H1 (cell line): ENCODE data around the gene RXRA. TPM values are rescaled to one million over a fixed set of nuclear protein-coding genes. Genes with fewer than 3 reads are reported as not detected.

Experiments used
- CTCF ChIA-PET: fragments of 300-600 bp; sonication (Branson Sonifier 250); formaldehyde crosslinking; loops from one replicate; lab custom pipeline; 2021; ENCODE audit not compliant: partially characterized antibody; lab: Charles Lee
- POLR2A ChIA-PET: fragments of 300-600 bp; sonication (Branson Sonifier 250); formaldehyde crosslinking; loops from one replicate; lab custom pipeline; 2021; ENCODE audit warnings: inconsistent platforms; ENCODE audit not compliant: partially characterized antibody; lab: Charles Lee
- DNase-seq, 2 experiments: peaks; one replicate each; pipeline versions ENCODE4 v3.0.0 to v3.0.0-alpha.2; 2010 to 2022; ENCODE audit warnings: low spot score in 2 of 2, low read depth in 1 of 2, mixed read lengths in 1 of 2
- FAIRE-seq: peaks from 2 replicates; lab custom pipeline; 2011; peaks lifted over from hg19 to GRCh38; lab: Jason Lieb, UNC
- H2AFZ ChIP-seq: 2 replicates; pipeline ENCODE4 v1.8.1; 2012; ENCODE audit warnings: low read length, inconsistent platforms
- H2AK5ac ChIP-seq: 2 replicates; pipeline ENCODE4 v1.6.1; 2013; ENCODE audit warnings: low read depth, low read length
- H2BK120ac ChIP-seq: replicated peaks from 2 replicates; pipeline ENCODE3; 2013; ENCODE audit warnings: low read depth, low read length, inconsistent platforms
- H2BK12ac ChIP-seq: 2 replicates; pipeline ENCODE4 v1.6.1; 2013; ENCODE audit warnings: low read depth, low read length
- H2BK15ac ChIP-seq: 2 replicates; pipeline ENCODE4 v1.6.1; 2013; ENCODE audit warnings: low read length
- H2BK20ac ChIP-seq: 2 replicates; pipeline ENCODE4 v1.6.1; 2013; ENCODE audit warnings: low read length
- H2BK5ac ChIP-seq: 2 replicates; pipeline ENCODE4 v1.6.1; 2013; ENCODE audit warnings: low read depth, low read length
- H3K14ac ChIP-seq: 2 replicates; pipeline ENCODE4 v1.6.1; 2013; ENCODE audit warnings: inconsistent platforms; ENCODE audit not compliant: insufficient read length
- H3K18ac ChIP-seq: 2 replicates; pipeline ENCODE4 v1.6.1; 2013; ENCODE audit warnings: low read length; ENCODE audit errors: extremely low read depth
- H3K23ac ChIP-seq: 2 replicates; pipeline ENCODE4 v1.6.1; 2013; ENCODE audit warnings: inconsistent platforms; ENCODE audit not compliant: insufficient read length
- H3K23me2 ChIP-seq: 2 replicates; pipeline ENCODE4 v1.6.1; 2013; ENCODE audit warnings: low read depth, low read length
- H3K27ac ChIP-seq: 2 replicates; pipeline ENCODE4 v1.6.1; 2011; ENCODE audit warnings: low read depth, low read length, inconsistent platforms
- H3K27me3 ChIP-seq, 4 experiments: replicated peaks in 1 of 4; 1 replicate in 1 of 4; 2 replicates in 3 of 4; pipeline versions ENCODE4 v1.6.1 to v1.8.1; 2011 to 2013; ENCODE audit warnings: low read length in 3 of 4, mild to moderate bottlenecking in 3 of 4, inconsistent platforms in 2 of 4, mixed read lengths in 2 of 4, moderate library complexity in 1 of 4; ENCODE audit not compliant: control insufficient read depth in 3 of 4, insufficient read depth in 3 of 4; ENCODE audit errors: extremely low read depth in 1 of 4
- H3K36me3 ChIP-seq, 4 experiments: 2 replicates each; pipeline versions ENCODE4 v1.6.1 to v1.8.1; 2011 to 2013; ENCODE audit warnings: mild to moderate bottlenecking in 4 of 4, low read length in 3 of 4, moderate library complexity in 2 of 4, control low read depth in 1 of 4, inconsistent platforms in 1 of 4; ENCODE audit not compliant: insufficient read depth in 4 of 4, control insufficient read depth in 2 of 4
- H3K4ac ChIP-seq: replicated peaks from 2 replicates; pipeline ENCODE3; 2013; ENCODE audit warnings: low read length, low read depth, mixed read lengths, inconsistent platforms; ENCODE audit not compliant: insufficient read length
- H3K4me1 ChIP-seq, 4 experiments: replicated peaks in 1 of 4; 1 replicate in 1 of 4; 2 replicates in 3 of 4; pipeline versions ENCODE4 v1.6.1 to v1.8.1; 2011 to 2013; ENCODE audit warnings: low read length in 3 of 4, inconsistent platforms in 2 of 4, mixed read lengths in 1 of 4; ENCODE audit not compliant: insufficient read depth in 4 of 4, control insufficient read depth in 3 of 4
- H3K4me2 ChIP-seq, 2 experiments: 2 replicates each; pipeline versions ENCODE4 v1.6.1 to v1.8.1; 2011 to 2013; ENCODE audit warnings: low read depth in 2 of 2, low read length in 2 of 2, control low read depth in 1 of 2, inconsistent platforms in 1 of 2, mild to moderate bottlenecking in 1 of 2; ENCODE audit not compliant: insufficient read depth in 1 of 2
- H3K4me3 ChIP-seq, 4 experiments: fragments of 200-600, 300-600 bp in 1 of 4; sonication (generic), shearing (Covaris generic), sonication (Bioruptor Twin) in 1 of 4; 2 replicates each; pipeline versions ENCODE4 v1.5.1 to v1.8.1; 2011 to 2016; ENCODE audit warnings: low read length in 4 of 4, low read depth in 3 of 4, control low read depth in 2 of 4, inconsistent platforms in 2 of 4, mild to moderate bottlenecking in 2 of 4, mixed read lengths in 1 of 4, moderate library complexity in 1 of 4; ENCODE audit not compliant: insufficient read depth in 2 of 4; ENCODE audit errors: extremely low read depth in 1 of 4
- H3K56ac ChIP-seq: replicated peaks from 2 replicates; pipeline ENCODE3; 2013; ENCODE audit warnings: low read depth, mild to moderate bottlenecking, mixed read lengths, low read length, inconsistent platforms; ENCODE audit not compliant: insufficient read length
- H3K79me1 ChIP-seq: 2 replicates; pipeline ENCODE4 v1.6.1; 2013; ENCODE audit warnings: low read depth, low read length, control low read depth
- H3K79me2 ChIP-seq, 2 experiments: 2 replicates each; pipeline versions ENCODE4 v1.6.1 to v1.8.1; 2012 to 2013; ENCODE audit warnings: low read length in 2 of 2, mild to moderate bottlenecking in 2 of 2, inconsistent platforms in 1 of 2; ENCODE audit not compliant: insufficient read depth in 2 of 2, control insufficient read depth in 1 of 2
- H3K9ac ChIP-seq, 4 experiments: replicated peaks in 1 of 4; 1 replicate in 1 of 4; 2 replicates in 3 of 4; pipeline versions ENCODE4 v1.6.1 to v1.8.1; 2011 to 2013; ENCODE audit warnings: low read depth in 3 of 4, low read length in 3 of 4, control low read depth in 2 of 4, mild to moderate bottlenecking in 2 of 4, moderate library complexity in 2 of 4, inconsistent platforms in 1 of 4; ENCODE audit errors: extremely low read depth in 1 of 4
- H3K9me3 ChIP-seq, 2 experiments: 2 replicates each; pipeline versions ENCODE4 v1.6.1 to v1.8.1; 2012 to 2013; ENCODE audit warnings: mild to moderate bottlenecking in 2 of 2, moderate library complexity in 2 of 2, control low read depth in 1 of 2, inconsistent platforms in 1 of 2, low read depth in 1 of 2, low read length in 1 of 2, mixed read lengths in 1 of 2; ENCODE audit not compliant: insufficient read depth in 2 of 2
- H4K20me1 ChIP-seq, 2 experiments: replicated peaks in 1 of 2; 2 replicates each; pipeline versions ENCODE3 to v1.8.1; 2011 to 2013; ENCODE audit warnings: inconsistent platforms in 2 of 2, low read length in 2 of 2, mild to moderate bottlenecking in 1 of 2; ENCODE audit not compliant: insufficient read depth in 2 of 2, control insufficient read depth in 1 of 2
- H4K5ac ChIP-seq: 2 replicates; pipeline ENCODE4 v1.6.1; 2013; ENCODE audit warnings: low read length, low read depth, mixed read lengths, inconsistent platforms; ENCODE audit not compliant: insufficient read length
- H4K8ac ChIP-seq: 2 replicates; pipeline ENCODE4 v1.8.0; 2013; ENCODE audit warnings: mild to moderate bottlenecking, moderate library complexity, low read length, inconsistent platforms; ENCODE audit not compliant: insufficient read depth; ENCODE audit errors: extremely low read depth
- H4K91ac ChIP-seq: replicated peaks from 2 replicates; pipeline ENCODE3; 2013; ENCODE audit warnings: low read length, mixed read lengths, inconsistent platforms; ENCODE audit not compliant: insufficient read length
- BACH1 ChIP-seq: IDR thresholded peaks from 2 replicates; pipeline ENCODE4 v1.6.1; 2012; ENCODE audit warnings: low read length, improper control_type of control experiment
- CEBPB ChIP-seq: IDR thresholded peaks from 2 replicates; pipeline ENCODE4 v1.6.1; 2012; ENCODE audit warnings: low read depth, low read length
- CTBP2 ChIP-seq: IDR thresholded peaks from 2 replicates; pipeline ENCODE4 v1.7.0; 2011; ENCODE audit warnings: borderline replicate concordance, mild to moderate bottlenecking, moderate library complexity, mixed read lengths, low read length; ENCODE audit not compliant: insufficient read depth, insufficient read length
- E2F6 ChIP-seq: IDR thresholded peaks from 2 replicates; pipeline ENCODE4 v1.6.1; 2012; ENCODE audit warnings: inconsistent platforms
- GABPA ChIP-seq: IDR thresholded peaks from 2 replicates; pipeline ENCODE4 v1.6.1; 2011; ENCODE audit warnings: mild to moderate bottlenecking, low read length, moderate library complexity, borderline replicate concordance; ENCODE audit not compliant: insufficient read depth
- JUN ChIP-seq: IDR thresholded peaks from 2 replicates; pipeline ENCODE4 v1.6.1; 2011; ENCODE audit warnings: low read depth, mild to moderate bottlenecking, improper control_type of control experiment, low read length
- MAFK ChIP-seq: IDR thresholded peaks from 2 replicates; pipeline ENCODE4 v1.6.1; 2012; ENCODE audit warnings: low read depth, mild to moderate bottlenecking, improper control_type of control experiment, low read length
- NRF1 ChIP-seq: IDR thresholded peaks from 2 replicates; pipeline ENCODE4 v1.6.1; 2011; ENCODE audit warnings: mild to moderate bottlenecking, low read depth, low read length, improper control_type of control experiment
- POLR2A ChIP-seq, 2 experiments: IDR thresholded peaks; 1 replicate in 1 of 2; 2 replicates in 1 of 2; pipeline ENCODE4 v1.6.1; 2011; ENCODE audit warnings: low read depth in 2 of 2, low read length in 2 of 2, mild to moderate bottlenecking in 2 of 2; ENCODE audit errors: control extremely low read depth in 1 of 2
- POU5F1 ChIP-seq: IDR thresholded peaks from 2 replicates; pipeline ENCODE4 v1.6.1; 2011; ENCODE audit warnings: low read depth, mild to moderate bottlenecking, low read length, moderate library complexity
- RFX5 ChIP-seq: IDR thresholded peaks from 2 replicates; pipeline ENCODE4 v1.6.1; 2011; ENCODE audit warnings: low read depth, low read length, improper control_type of control experiment, borderline replicate concordance
- SAP30 ChIP-seq: fragments of 300-600 bp; sonication (generic); IDR thresholded peaks from 2 replicates; pipeline ENCODE4 v1.7.1; 2012; ENCODE audit warnings: low read length, moderate library complexity, mild to moderate bottlenecking, inconsistent platforms; ENCODE audit not compliant: insufficient read depth, insufficient replicate concordance
- SIRT6 ChIP-seq: IDR thresholded peaks from one replicate; pipeline ENCODE4 v1.7.1; 2012; ENCODE audit warnings: low read length, inconsistent platforms
- SRF ChIP-seq: IDR thresholded peaks from 2 replicates; pipeline ENCODE4 v1.6.1; 2011; ENCODE audit warnings: mild to moderate bottlenecking, low read depth, low read length, moderate library complexity
- TAF1 ChIP-seq: IDR thresholded peaks from 2 replicates; pipeline ENCODE4 v1.6.1; 2011; ENCODE audit warnings: mild to moderate bottlenecking, low read depth, low read length
- WGBS, 2 experiments: shearing (Covaris generic) in 1 of 2; methylation state at CpG; one replicate each; pipeline versions ENCODE4 v1.1.6 to v1.1.7; 2013 to 2015; ENCODE audit warnings: low lambda C conversion rate in 2 of 2, mixed read lengths in 2 of 2, inconsistent platforms in 1 of 2, low coverage in 1 of 2, missing lambda C conversion rate in 1 of 2; ENCODE audit not compliant: insufficient replicate concordance in 2 of 2, insufficient coverage in 1 of 2, insufficient read length in 1 of 2; ENCODE audit errors: extremely low coverage in 1 of 2, missing lambda C conversion rate in 1 of 2; 5-methylcytosine and 5-hydroxymethylcytosine counted together
- polyA plus RNA-seq, 7 experiments: library from polyadenylated mRNA; depleted of rRNA in 3 of 7; stranded (reverse) in 5 of 7; unstranded in 2 of 7; fragments of >200 nt in 5 of 7; fragments of 200-250 nt in 2 of 7; gene quantifications; 1 replicate in 5 of 7; 2 replicates in 1 of 7; 4 replicates in 1 of 7; pipeline versions ENCODE4 v1.2.1 to v1.2.3, GENCODE V29; 2011 to 2013; ENCODE audit warnings: missing spikeins in 2 of 7, mixed read lengths in 2 of 7
- total RNA-seq: library from RNA; stranded (reverse); fragmentation: NEBNext Ultra II Directional; extraction: Animal tissue kit (Norgen Biotek cat#: 25700); gene quantifications from 2 replicates; pipeline ENCODE4 v1.2.1, GENCODE V29; 2021

Gene RXRA
- total and polyA plus RNA-seq, 2 of the 8 experiments (the other 6 are each of a cell fraction or from before 2014, with no cell fraction given), result 9.8 to 29.4 TPM

- CTCF ChIA-PET, result interaction anchor here (0.6 to 1.7 kb wide), 5 partner anchors 164 to 1178 kb away, joined by 3 to 8 read pairs (median 3); no protein-coding TSS in a partner anchor
- TF ChIP-seq E2F6, result no peak
- no peak for TF ChIP-seq CEBPB
- TF ChIP-seq NRF1, result no peak
- TF ChIP-seq MAFK, result no peak
- no peak for TF ChIP-seq SIRT6
- TF ChIP-seq SRF, result no peak
- TF ChIP-seq SAP30, result no peak
- no peak for TF ChIP-seq JUN
- TF ChIP-seq TAF1, result no peak
- no peak for TF ChIP-seq GABPA
- TF ChIP-seq RFX5, result no peak
- TF ChIP-seq POLR2A (IDR thresholded peaks at IDR 0.05; ENCODE audit: control extremely low read depth in 1 of 2, low read depth in 2 of 2, low read length in 2 of 2), result no peak
- no peak for TF ChIP-seq BACH1
- TF ChIP-seq POU5F1, result no peak
- TF ChIP-seq CTBP2, result no peak
These were observed 118.7 kb downstream of the RXRA start for GRCh38 chr9:134445000-134445399.

More at GRCh38 chr9:134445000-134445399, 118.7 kb downstream of the RXRA start:
- Histone ChIP-seq H3K27ac (no peak overlapping the region), H3K4me3 (no peak overlapping the region), H4K8ac (no peak overlapping the region), H3K9me3 (peaks cover 20 to 27% of the 10 kb centered on the region in 2 experiments), H2BK120ac (no peak overlapping the region), H3K56ac (no peak overlapping the region), H4K5ac (no peak overlapping the region), H3K23me2 (no peaks in the 10 kb centered on the region), H3K9ac (no peak overlapping the region), H2BK20ac (no peak overlapping the region), H2BK5ac (no peak overlapping the region), H2AK5ac (no peak overlapping the region), H3K14ac (no peak overlapping the region), H3K18ac (no peak overlapping the region), H3K36me3 (no peaks in the 10 kb centered on the region), H3K4me1 (peaks cover 0 to 3% (median 1%) of the 10 kb centered on the region in 4 experiments; a peak in 3 of 7 replicates), H3K4ac (no peak overlapping the region), H3K23ac (no peak overlapping the region), H3K27me3 (no peaks in the 10 kb centered on the region), H2BK15ac (no peak overlapping the region), H3K79me1 (no peaks in the 10 kb centered on the region), H2AFZ (no peak overlapping the region), H3K4me2 (no peak overlapping the region), H4K20me1 (peaks cover 0 to 3% of the 10 kb centered on the region in 2 experiments), H4K91ac (no peak overlapping the region), H2BK12ac (no peak overlapping the region), H3K79me2 (no peaks in the 10 kb centered on the region)
- FAIRE-seq (no peak), DNase-seq (no peak)
- POLR2A ChIA-PET, result no interaction called here
- WGBS, 2 experiments, result 85% methylated on average over 8 of the region's 8 CpGs; no CpG with 5 or more reads in 1 of the 2 experiments
